SK-N-SH (cell line): Measurements from ENCODE around the gene PHF1. TPM values are rescaled to one million over a fixed set of nuclear protein-coding genes. Genes with fewer than 3 reads are reported as not detected.

Source experiments
- CTCF ChIA-PET: fragments of 300-600, 350-600 bp; formaldehyde crosslinking; extraction: SDS; loops from one replicate; lab custom pipeline; 2021; lab: Yijun Ruan, JAX
- POLR2A ChIA-PET: fragments of 350-600 bp; sonication (Branson Sonifier 250); formaldehyde crosslinking; extraction: SDS; loops from one replicate; lab custom pipeline; 2020; ENCODE audit warnings: antibody characterized with exemption, inconsistent platforms; lab: Yijun Ruan, JAX
- DNase-seq: peaks from one replicate; pipeline ENCODE4 v3.0.0; 2012
- H2AFZ ChIP-seq: fragments of 200-600 bp; sonication (generic); 2 replicates; pipeline ENCODE4 v1.8.1; 2016; ENCODE audit warnings: antibody characterized with exemption, mild to moderate bottlenecking, low read depth
- H3F3A ChIP-seq: fragments of 200-600 bp; sonication (generic); replicated peaks from 2 replicates; pipeline ENCODE3; 2016; ENCODE audit warnings: antibody characterized with exemption, mild to moderate bottlenecking; ENCODE audit not compliant: insufficient read depth
- H3K27ac ChIP-seq, 2 experiments: fragments of 200-500 bp in 1 of 2; fragments of 200-600 bp in 1 of 2; sonication (Bioruptor generic) in 1 of 2; sonication (generic), shearing (Covaris generic) in 1 of 2; 2 replicates each; pipeline versions ENCODE4 v1.5.1 to v1.6.1; 2014 to 2016; ENCODE audit warnings: low read depth in 2 of 2, inconsistent platforms in 1 of 2, low read length in 1 of 2, mild to moderate bottlenecking in 1 of 2, mixed read lengths in 1 of 2
- H3K27me3 ChIP-seq: fragments of 200-600 bp; sonication (generic), shearing (Covaris generic); 2 replicates; pipeline ENCODE4 v1.6.1; 2016; ENCODE audit warnings: mixed run types; ENCODE audit not compliant: insufficient read depth
- H3K36me3 ChIP-seq, 2 experiments: fragments of 200-500 bp in 1 of 2; fragments of 200-600 bp in 1 of 2; sonication (Bioruptor generic) in 1 of 2; sonication (generic) in 1 of 2; replicated peaks in 1 of 2; 2 replicates each; pipeline versions ENCODE3 to v1.5.1; 2014 to 2016; ENCODE audit warnings: low read length in 1 of 2, mild to moderate bottlenecking in 1 of 2; ENCODE audit not compliant: insufficient read depth in 2 of 2, control insufficient read depth in 1 of 2
- H3K4me1 ChIP-seq, 2 experiments: fragments of 200-500 bp in 1 of 2; fragments of 200-600 bp in 1 of 2; sonication (Bioruptor generic) in 1 of 2; sonication (generic), shearing (Covaris generic) in 1 of 2; 2 replicates each; pipeline versions ENCODE4 v1.5.1 to v1.6.1; 2014 to 2016; ENCODE audit warnings: low read depth in 1 of 2, low read length in 1 of 2, mixed run types in 1 of 2; ENCODE audit not compliant: insufficient read depth in 2 of 2, control insufficient read depth in 1 of 2
- H3K4me2 ChIP-seq: fragments of 200-600 bp; sonication (generic), shearing (Covaris generic); 2 replicates; pipeline ENCODE4 v1.6.1; 2017; ENCODE audit warnings: mixed run types
- H3K4me3 ChIP-seq, 2 experiments: fragments of 200-500 bp in 1 of 2; fragments of 200-600 bp in 1 of 2; sonication (Bioruptor generic) in 1 of 2; sonication (generic), shearing (Covaris generic) in 1 of 2; 2 replicates each; pipeline versions ENCODE4 v1.5.1 to v1.8.1; 2014 to 2016; ENCODE audit warnings: low read depth in 2 of 2, inconsistent platforms in 1 of 2, low read length in 1 of 2, mild to moderate bottlenecking in 1 of 2, mixed read lengths in 1 of 2, moderate library complexity in 1 of 2
- H3K79me2 ChIP-seq: fragments of 200-600 bp; sonication (generic); 2 replicates; pipeline ENCODE4 v1.8.1; 2017; ENCODE audit warnings: mild to moderate bottlenecking; ENCODE audit not compliant: insufficient read depth
- H3K9ac ChIP-seq: fragments of 200-600 bp; sonication (generic); 2 replicates; pipeline ENCODE4 v1.6.1; 2017; ENCODE audit warnings: mixed run types
- H3K9me2 ChIP-seq: fragments of 200-600 bp; sonication (generic); 2 replicates; pipeline ENCODE4 v1.6.1; 2017; ENCODE audit warnings: mixed run types
- H3K9me3 ChIP-seq: fragments of 200-600 bp; sonication (generic); 2 replicates; pipeline ENCODE4 v1.6.1; 2017; ENCODE audit warnings: mixed run types, mild to moderate bottlenecking, moderate library complexity
- H4K20me1 ChIP-seq: fragments of 200-600 bp; sonication (generic); 2 replicates; pipeline ENCODE4 v1.6.1; 2017; ENCODE audit warnings: mild to moderate bottlenecking, mixed run types; ENCODE audit not compliant: insufficient read depth
- CHD2 ChIP-seq: fragments of 150-350 bp; IDR thresholded peaks from 2 replicates; pipeline ENCODE4 v1.6.1; 2018; ENCODE audit warnings: low read length; ENCODE audit not compliant: partially characterized antibody
- CTCF ChIP-seq: fragments of 200-600 bp; sonication (generic); IDR thresholded peaks from 2 replicates; pipeline ENCODE4 v1.6.1; 2017; ENCODE audit warnings: antibody characterized with exemption, mild to moderate bottlenecking, moderate library complexity
- ELF1 ChIP-seq: IDR thresholded peaks from 2 replicates; pipeline ENCODE4 v1.4.0; 2012
- EP300 ChIP-seq, 2 experiments: IDR thresholded peaks; 2 replicates each; pipeline versions ENCODE4 v1.4.0 to v1.6.1; 2012; ENCODE audit warnings: borderline replicate concordance in 1 of 2, low read depth in 1 of 2, low read length in 1 of 2
- EZH2phosphoT487 ChIP-seq: fragments of 200-600 bp; sonication (generic); IDR thresholded peaks from 2 replicates; pipeline ENCODE4 v1.6.1; 2017; ENCODE audit warnings: low read depth, mixed run types, mild to moderate bottlenecking, antibody characterized with exemption, moderate library complexity, borderline replicate concordance
- FOSL2 ChIP-seq: IDR thresholded peaks from 2 replicates; pipeline ENCODE4 v1.4.0; 2012; ENCODE audit warnings: low read depth, mild to moderate bottlenecking, moderate library complexity, borderline replicate concordance
- FOXJ3 ChIP-seq: sonication (generic); formaldehyde crosslinking; IDR thresholded peaks from 2 replicates; pipeline ENCODE4 v1.5.1; 2020; ENCODE audit warnings: mild to moderate bottlenecking, missing genetic modification reagents
- FOXM1 ChIP-seq: IDR thresholded peaks from 2 replicates; pipeline ENCODE4 v1.4.0; 2012; ENCODE audit warnings: low read depth, mild to moderate bottlenecking
- GABPA ChIP-seq: IDR thresholded peaks from 2 replicates; pipeline ENCODE4 v1.4.0; 2012; ENCODE audit warnings: low read depth, mild to moderate bottlenecking
- IRF3 ChIP-seq: fragments of 150-350 bp; IDR thresholded peaks from 2 replicates; pipeline ENCODE4 v1.6.1; 2016; ENCODE audit warnings: mild to moderate bottlenecking, low read depth, low read length
- JUND ChIP-seq: IDR thresholded peaks from 2 replicates; pipeline ENCODE4 v1.4.0; 2012
- MEF2A ChIP-seq: IDR thresholded peaks from 2 replicates; pipeline ENCODE4 v1.4.0; 2012; ENCODE audit warnings: low read depth, borderline replicate concordance
- MXI1 ChIP-seq: IDR thresholded peaks from 2 replicates; pipeline ENCODE4 v1.6.1; 2012; ENCODE audit warnings: mild to moderate bottlenecking, low read depth, low read length, improper control_type of control experiment
- NFIC ChIP-seq: IDR thresholded peaks from 2 replicates; pipeline ENCODE4 v1.4.0; 2012; ENCODE audit warnings: borderline replicate concordance
- NRF1 ChIP-seq: IDR thresholded peaks from 2 replicates; pipeline ENCODE4 v1.6.1; 2012; ENCODE audit warnings: low read depth, mild to moderate bottlenecking, low read length
- RAD21 ChIP-seq: IDR thresholded peaks from 2 replicates; pipeline ENCODE4 v1.6.1; 2012; ENCODE audit warnings: mild to moderate bottlenecking, low read length
- RCOR1 ChIP-seq: fragments of 150-350 bp; IDR thresholded peaks from 2 replicates; pipeline ENCODE4 v1.6.1; 2017; ENCODE audit warnings: antibody characterized with exemption, low read length
- RFX5 ChIP-seq: IDR thresholded peaks from 2 replicates; pipeline ENCODE4 v1.6.1; 2012; ENCODE audit warnings: mild to moderate bottlenecking, improper control_type of control experiment, low read length
- SIN3A ChIP-seq: IDR thresholded peaks from 2 replicates; pipeline ENCODE4 v1.6.1; 2012; ENCODE audit warnings: low read depth, mild to moderate bottlenecking, low read length, moderate library complexity, borderline replicate concordance
- TAF1 ChIP-seq: IDR thresholded peaks from 2 replicates; pipeline ENCODE4 v1.6.1; 2012; ENCODE audit warnings: low read depth, mild to moderate bottlenecking, low read length, moderate library complexity, borderline replicate concordance
- TCF12 ChIP-seq: IDR thresholded peaks from 2 replicates; pipeline ENCODE4 v1.4.0; 2012
- USF1 ChIP-seq: IDR thresholded peaks from 2 replicates; pipeline ENCODE4 v1.4.0; 2012; ENCODE audit warnings: low read depth, borderline replicate concordance
- USF2 ChIP-seq: fragments of 150-350 bp; IDR thresholded peaks from 2 replicates; pipeline ENCODE4 v1.6.1; 2017; ENCODE audit warnings: antibody characterized with exemption, low read length, low read depth, borderline replicate concordance
- YY1 ChIP-seq: IDR thresholded peaks from 2 replicates; pipeline ENCODE4 v1.4.0; 2012; ENCODE audit warnings: low read depth, mild to moderate bottlenecking
- ZBTB33 ChIP-seq: IDR thresholded peaks from 2 replicates; pipeline ENCODE4 v1.4.0; 2012; ENCODE audit warnings: low read depth, borderline replicate concordance
- WGBS: methylation state at CpG from one replicate; pipeline ENCODE4 v1.1.6; 2017; ENCODE audit warnings: low lambda C conversion rate; 5-methylcytosine and 5-hydroxymethylcytosine counted together
- polyA plus RNA-seq, 3 experiments: library from polyadenylated mRNA; depleted of rRNA; stranded (reverse); fragments of >200 nt; gene quantifications; 2 replicates each; pipeline ENCODE4 v1.2.3, GENCODE V29; 2012

Gene PHF1
- polyA plus RNA-seq, 1 of the 3 experiments (the other 2 are of a cell fraction): 48.7 TPM

GRCh38 chr6:33417903-33418689 is 7.3 kb downstream of the PHF1 start, which contains the start of gene CUTA:
TSS of gene CUTA (minus strand) at chr6:33418107. CDS start at chr6:33418000, 107 bp downstream.
- peak within 1 kb of the TSS; percentile 91 to 94 for H3K27ac ChIP-seq
- H3K9me3 ChIP-seq: no peaks in the 10 kb centered on the region
- peak; percentile 92 for DNase-seq
- no peaks in the 10 kb centered on the region for H3K9me2 ChIP-seq
- WGBS: 2% methylated on average over 31 of the region's 51 CpGs
- peak within 1 kb of the TSS; percentile 87 for H3K9ac ChIP-seq
- peak within 1 kb of the TSS; percentile 72; the same call in 1 of the 2 replicates for H2AFZ ChIP-seq
- H3K4me2 ChIP-seq: peak within 1 kb of the TSS; percentile 94
- H3K36me3 ChIP-seq: peaks cover 11 to 35% of the 10 kb centered on the region in 2 experiments
- peaks cover 13% of the 10 kb centered on the region for H3F3A ChIP-seq
- H3K27me3 ChIP-seq: no peaks in the 10 kb centered on the region
- peaks cover 22 to 44% of the 10 kb centered on the region in 2 experiments for H3K4me1 ChIP-seq
- peaks cover 45% of the 10 kb centered on the region for H3K79me2 ChIP-seq
- peak within 1 kb of the TSS; percentile 68 to 87 for H3K4me3 ChIP-seq
- ChIA-PET CTCF (interaction anchor here (0.6 to 2.4 kb wide), 9 partner anchors 8 to 283 kb away, joined by 3 to 12 read pairs (median 5); no protein-coding TSS in a partner anchor), POLR2A (interaction anchor here (0.5 to 2.0 kb wide), 8 partner anchors 13 to 1520 kb away, joined by 3 to 8 read pairs (median 3); partner anchors contain the start of genes RPS18, VPS52 and ZBTB9)
- 0 out of 2 replicates have a peak, but pooled peaks cover 5% of the 10 kb centered on the region for H4K20me1 ChIP-seq
- TF ChIP-seq USF1 (peak; percentile 99), RCOR1 (peak; percentile 67), USF2 (peak; percentile 99), MEF2A (no peak), YY1 (0 out of 2 replicates have a peak, but pooled peaks have one; percentile 39), NFIC (no peak), FOXM1 (no peak), EZH2phosphoT487 (no peak), TCF12 (no peak; the same call in 1 of the 2 replicates), JUND (no peak; the same call in 1 of the 2 replicates), CHD2 (peak; percentile 70), EP300 (IDR thresholded peaks at IDR 0.05; ENCODE audit: borderline replicate concordance in 1 of 2, low read depth in 1 of 2, low read length in 1 of 2) (no peak; a peak in 1 of 4 replicates), MXI1 (peak; percentile 95), TAF1 (0 out of 2 replicates have a peak, but pooled peaks have one; percentile 53), CTCF (peak; percentile 41), SIN3A (0 out of 2 replicates have a peak, but pooled peaks have one; percentile 34), NRF1 (peak; percentile 23; the same call in 1 of the 2 replicates), RFX5 (peak; percentile 88), FOSL2 (peak; percentile 33; the same call in 1 of the 2 replicates), IRF3 (peak; percentile 40; the same call in 1 of the 2 replicates), ZBTB33 (no peak), FOXJ3 (CRISPR knock-in tag) (no peak), ELF1 (peak; percentile 89), RAD21 (no peak), GABPA (peak; percentile 72)
